Measurements from ENCODE around the gene KLF6.
"Not testable (repeated sequence)": the region's sequence is repeated elsewhere in the genome, so short reads cannot be mapped to it uniquely, and the experiment has no call there.

Gene KLF6

DNA sequence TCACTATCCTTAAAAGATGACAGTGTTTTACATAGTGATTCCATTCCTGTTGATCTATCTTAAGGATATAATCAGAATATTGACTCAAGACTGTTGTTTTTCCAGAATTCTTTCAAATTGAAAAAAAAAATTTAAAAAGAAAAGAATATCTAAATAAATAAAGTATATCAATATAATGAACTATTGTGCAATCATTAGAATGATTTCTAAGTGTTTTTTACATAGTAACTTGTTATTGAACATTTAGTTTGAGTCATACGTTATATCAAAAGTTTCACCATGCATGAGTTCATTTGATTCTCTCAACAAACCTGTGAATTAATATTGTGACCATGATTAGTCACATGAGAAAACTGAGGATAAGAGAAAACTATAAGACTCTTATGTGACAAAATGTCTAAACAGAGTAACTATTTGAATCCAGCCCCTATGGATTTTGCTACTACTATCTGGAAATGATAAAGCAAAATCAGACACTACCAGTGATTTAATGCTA lies 46.1 kb downstream of the KLF6 start:
- no peak overlapping the region for H3K4me3 ChIP-seq (ENCODE audit: low read depth, low read length)
- no peaks in the 10 kb centered on the region for H3K36me3 ChIP-seq
- TF ChIP-seq, protein P1, sequence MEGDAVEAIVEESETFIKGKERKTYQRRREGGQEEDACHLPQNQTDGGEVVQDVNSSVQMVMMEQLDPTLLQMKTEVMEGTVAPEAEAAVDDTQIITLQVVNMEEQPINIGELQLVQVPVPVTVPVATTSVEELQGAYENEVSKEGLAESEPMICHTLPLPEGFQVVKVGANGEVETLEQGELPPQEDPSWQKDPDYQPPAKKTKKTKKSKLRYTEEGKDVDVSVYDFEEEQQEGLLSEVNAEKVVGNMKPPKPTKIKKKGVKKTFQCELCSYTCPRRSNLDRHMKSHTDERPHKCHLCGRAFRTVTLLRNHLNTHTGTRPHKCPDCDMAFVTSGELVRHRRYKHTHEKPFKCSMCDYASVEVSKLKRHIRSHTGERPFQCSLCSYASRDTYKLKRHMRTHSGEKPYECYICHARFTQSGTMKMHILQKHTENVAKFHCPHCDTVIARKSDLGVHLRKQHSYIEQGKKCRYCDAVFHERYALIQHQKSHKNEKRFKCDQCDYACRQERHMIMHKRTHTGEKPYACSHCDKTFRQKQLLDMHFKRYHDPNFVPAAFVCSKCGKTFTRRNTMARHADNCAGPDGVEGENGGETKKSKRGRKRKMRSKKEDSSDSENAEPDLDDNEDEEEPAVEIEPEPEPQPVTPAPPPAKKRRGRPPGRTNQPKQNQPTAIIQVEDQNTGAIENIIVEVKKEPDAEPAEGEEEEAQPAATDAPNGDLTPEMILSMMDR (IDR thresholded peaks at IDR 0.05; ENCODE audit: low read depth, low read length) = no peak
- no peaks in the 10 kb centered on the region for H3K27me3 ChIP-seq (ENCODE audit: insufficient read depth, low read depth, severe bottlenecking)
- no peak for DNase-seq
- no peak overlapping the region for H3K27ac ChIP-seq
- H3K9me3 ChIP-seq (ENCODE audit: severe bottlenecking) = no peaks in the 10 kb centered on the region

DNA sequence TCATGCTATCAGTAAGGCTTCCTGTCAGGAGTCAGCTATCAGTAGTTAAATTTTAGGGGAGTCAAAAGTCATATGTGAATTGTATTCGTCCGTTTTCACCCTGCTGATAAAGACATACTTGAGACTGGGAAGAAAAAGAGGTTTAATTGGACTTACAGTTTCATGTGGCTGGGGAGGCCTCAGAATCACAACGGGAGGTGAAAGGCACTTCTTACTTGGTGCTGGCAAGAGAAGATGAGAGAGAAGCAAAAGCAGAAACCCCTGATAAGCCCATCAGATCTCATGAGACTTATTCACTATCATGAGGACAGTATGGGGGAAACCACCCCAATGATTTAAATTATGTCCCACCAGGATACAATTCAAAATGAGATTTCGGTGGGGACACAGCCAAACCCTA lies 47.1 kb downstream of the KLF6 start:
- Histone ChIP-seq H3K9me3 (ENCODE audit: severe bottlenecking) (no peaks in the 10 kb centered on the region), H3K4me3 (ENCODE audit: low read depth, low read length) (no peak overlapping the region), H3K27me3 (ENCODE audit: insufficient read depth, low read depth, severe bottlenecking) (no peaks in the 10 kb centered on the region), H3K27ac (no peak overlapping the region), H3K36me3 (no peaks in the 10 kb centered on the region)
- TF ChIP-seq, protein P1 (IDR thresholded peaks at IDR 0.05; ENCODE audit: low read depth, low read length) = no peak
- DNase-seq = no peak

DNA sequence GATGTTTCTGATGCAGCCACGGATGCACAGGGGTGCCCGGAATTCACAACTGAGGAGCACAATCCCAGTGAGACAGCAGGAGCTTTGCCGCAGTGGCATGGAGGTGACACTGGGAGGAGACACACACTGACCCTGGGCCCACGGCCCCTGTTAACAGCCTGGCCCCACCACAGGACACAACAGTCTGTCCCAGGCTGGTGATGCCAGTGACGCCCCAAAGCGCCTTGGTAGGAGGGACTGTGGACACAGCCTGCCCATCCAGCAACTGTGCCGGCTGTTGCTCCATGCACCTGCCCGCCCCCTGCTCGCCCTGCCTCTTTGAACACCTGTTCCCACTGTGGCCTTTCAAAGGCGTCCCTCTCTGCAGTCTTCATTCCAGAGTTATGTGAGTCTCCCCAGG lies 49.8 kb downstream of the KLF6 start:
- Histone ChIP-seq H3K9me3 (ENCODE audit: severe bottlenecking) (no peaks in the 10 kb centered on the region), H3K36me3 (no peaks in the 10 kb centered on the region), H3K27ac (no peak overlapping the region), H3K27me3 (ENCODE audit: insufficient read depth, low read depth, severe bottlenecking) (no peaks in the 10 kb centered on the region), H3K4me3 (ENCODE audit: low read depth, low read length) (no peak overlapping the region)
- TF ChIP-seq, protein P1 (IDR thresholded peaks at IDR 0.05; ENCODE audit: low read depth, low read length) = peak; percentile 66
- DNase-seq = peak; percentile 23

DNA sequence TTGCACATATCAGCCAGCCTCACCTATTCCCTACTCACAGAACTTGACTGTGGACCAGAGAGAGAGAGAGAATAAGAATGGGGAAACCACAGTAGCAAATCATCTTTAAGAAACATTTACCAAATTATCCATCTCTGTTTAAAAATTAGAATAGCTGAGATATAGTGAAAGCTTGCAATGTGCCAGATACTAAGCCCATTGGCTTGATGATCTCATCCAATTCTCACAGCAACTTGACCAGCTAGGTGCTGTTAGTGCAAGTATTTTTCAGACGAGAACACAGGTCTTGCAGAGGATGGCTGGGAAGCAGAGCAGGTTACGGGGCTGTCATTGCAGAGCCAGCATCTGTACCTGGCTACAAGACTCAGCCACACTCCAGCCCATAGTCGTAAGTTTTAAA lies 50.9 kb downstream of the KLF6 start:
- H3K27ac ChIP-seq = no peak overlapping the region
- no peaks in the 10 kb centered on the region for H3K9me3 ChIP-seq (ENCODE audit: severe bottlenecking)
- TF ChIP-seq, protein P1 (IDR thresholded peaks at IDR 0.05; ENCODE audit: low read depth, low read length) = no peak
- no peaks in the 10 kb centered on the region for H3K27me3 ChIP-seq (ENCODE audit: insufficient read depth, low read depth, severe bottlenecking)
- no peak overlapping the region for H3K4me3 ChIP-seq (ENCODE audit: low read depth, low read length)
- H3K36me3 ChIP-seq = no peaks in the 10 kb centered on the region
- no peak for DNase-seq

DNA sequence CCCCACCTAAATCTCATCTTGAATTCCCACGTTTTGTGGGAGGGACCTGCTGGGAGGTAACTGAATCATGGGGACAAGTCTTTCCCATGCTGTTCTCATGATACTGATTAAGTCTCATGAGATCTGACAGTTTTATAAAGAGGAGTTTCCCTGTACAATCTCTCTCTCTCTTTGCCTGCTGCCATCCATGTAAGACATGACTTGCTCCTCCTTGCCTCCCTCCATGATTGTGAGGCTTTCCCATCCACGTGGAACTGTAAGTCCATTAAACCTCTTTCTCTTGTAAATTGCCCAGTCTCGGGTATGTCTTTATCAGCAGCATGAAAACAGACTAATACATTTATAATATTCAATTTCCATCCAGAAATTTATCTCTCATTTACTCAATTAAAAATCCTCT lies 52.8 kb downstream of the KLF6 start:
- H3K36me3 ChIP-seq; H3K4me3 ChIP-seq (ENCODE audit: low read depth, low read length): not testable (repeated sequence)

DNA sequence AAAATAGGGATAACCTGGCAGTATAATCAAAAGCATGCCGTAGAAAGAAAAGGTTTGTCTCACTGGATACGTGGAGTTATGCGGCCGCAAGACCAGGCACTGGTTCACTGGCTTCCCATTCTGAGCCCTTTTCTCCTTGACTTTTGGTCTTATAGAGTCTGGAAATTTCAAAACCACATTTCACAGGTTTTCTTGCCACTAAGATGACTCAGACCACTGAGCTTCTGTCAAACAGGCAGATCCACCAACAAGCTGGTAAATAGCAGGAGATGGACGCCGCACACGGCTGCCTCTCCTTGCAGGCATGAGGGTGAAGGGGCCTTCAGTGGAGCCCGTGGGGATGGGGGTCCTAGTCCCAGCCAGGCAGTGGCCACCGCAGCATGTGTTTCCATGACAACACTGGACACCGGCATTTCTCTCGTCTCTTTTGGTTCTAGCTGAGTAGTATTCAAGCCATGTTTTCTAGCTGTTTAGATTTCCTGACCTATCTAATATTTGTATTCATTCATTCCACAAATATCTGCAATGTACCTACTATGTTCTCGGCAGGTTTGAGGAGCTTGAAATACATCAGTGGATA lies 55.5 kb downstream of the KLF6 start:
- no peaks in the 10 kb centered on the region for H3K36me3 ChIP-seq
- no peak for DNase-seq
- TF ChIP-seq, protein P1 (IDR thresholded peaks at IDR 0.05; ENCODE audit: low read depth, low read length) = no peak
- H3K4me3 ChIP-seq (ENCODE audit: low read depth, low read length) = no peak overlapping the region
- H3K9me3 ChIP-seq (ENCODE audit: severe bottlenecking) = no peaks in the 10 kb centered on the region
- no peaks in the 10 kb centered on the region for H3K27me3 ChIP-seq (ENCODE audit: insufficient read depth, low read depth, severe bottlenecking)
- no peak overlapping the region for H3K27ac ChIP-seq

More for the DNA sequence above, 52.8 kb downstream of the KLF6 start:
- DNase-seq; H3K27me3 ChIP-seq (ENCODE audit: insufficient read depth, low read depth, severe bottlenecking); H3K9me3 ChIP-seq (ENCODE audit: severe bottlenecking); H3K27ac ChIP-seq: not testable (repeated sequence)
